Measurements from ENCODE around the gene WDR46.

- TF ChIP-seq CTCF (IDR thresholded peaks at IDR 0.05 in 8 of 11, conservative IDR thresholded peaks at IDR 0.05 in 3 of 11) (no peak), POLR2AphosphoS5 (IDR thresholded peaks at IDR 0.05) (no peak), POLR2A (IDR thresholded peaks at IDR 0.05) (no peak)
Observed at GRCh38 chr6:33296797-33297405, 7.9 kb upstream of the WDR46 start.

Measured in spleen (tissue), 7 donors.